Sigmoid colon (tissue), 4 donors: Measurements from ENCODE around the gene RNF138.
A peak's percentile ranks its signal among the peaks of the same experiment; 100 is the strongest.

Source experiments
- POLR2A ChIP-seq, 2 donors: fragments of 450-650 bp; IDR thresholded peaks; one replicate each; pipeline ENCODE4 v1.6.1; 2016; ENCODE audit warnings: antibody characterized with exemption in 2 of 2, mild to moderate bottlenecking in 2 of 2, moderate library complexity in 2 of 2
- POLR2AphosphoS5 ChIP-seq, 4 donors: sonication (generic); formaldehyde crosslinking; IDR thresholded peaks; one replicate each; pipeline ENCODE4 v1.6.1; 2017; ENCODE audit warnings: antibody characterized with exemption in 4 of 4

DNA sequence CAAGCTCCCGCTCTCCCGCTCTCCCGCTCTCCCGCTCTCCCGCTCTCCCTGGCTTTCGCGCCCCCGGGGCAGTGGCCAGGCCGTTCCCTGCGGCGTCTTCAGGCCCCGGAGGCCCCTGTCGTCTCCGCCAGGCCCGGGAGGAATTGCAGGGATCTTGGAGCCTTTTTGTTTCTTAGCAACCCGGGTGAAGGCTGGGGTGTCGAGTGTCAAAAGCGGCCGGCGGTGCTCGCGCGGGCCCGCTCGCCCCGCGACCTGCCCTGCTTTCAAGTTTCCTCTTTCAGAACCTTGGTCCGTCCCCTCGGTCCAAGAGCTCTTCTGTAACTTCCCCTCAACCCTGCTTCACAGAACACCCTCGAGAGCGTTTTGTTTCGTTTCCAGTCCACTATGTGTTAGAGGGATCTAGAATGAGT lies 1.4 kb downstream of the RNF138 start:
- TF ChIP-seq POLR2A (IDR thresholded peaks at IDR 0.05) (peak in 1 of 2 donors; percentile 19), POLR2AphosphoS5 (IDR thresholded peaks at IDR 0.05) (peak in 2 of 4 donors; percentile 5 to 33)
